WTC11 (cell line): ENCODE results near the gene C12orf43. TPM values are rescaled to one million over a fixed set of nuclear protein-coding genes. Genes with fewer than 3 reads are reported as not detected.
"Not testable (repeated sequence)": the region's sequence is repeated elsewhere in the genome, so short reads cannot be mapped to it uniquely, and the experiment has no call there.

ENCODE experiments used
- ATAC-seq: fragments of 200-7000 bp; cut with Tn5 transposase; 2 replicates; pipeline ENCODE4 v1.10.0; 2021; ENCODE audit warnings: mild to moderate bottlenecking, moderate library complexity
- CTCF ChIA-PET: fragments of 300-600 bp; sonication (Branson Sonifier 250); formaldehyde crosslinking; loops from one replicate; lab custom pipeline; 2021; ENCODE audit warnings: antibody characterized with exemption; lab: Charles Lee
- POLR2A ChIA-PET: fragments of 350-600 bp; sonication (Branson Sonifier 250); formaldehyde crosslinking; loops from one replicate; lab custom pipeline; 2021; ENCODE audit warnings: antibody characterized with exemption; lab: Charles Lee
- DNase-seq: peaks from one replicate; pipeline ENCODE4 v3.0.0; 2021; ENCODE audit warnings: low spot score
- H3K27ac Mint-ChIP-seq: 2 replicates; pipeline ENCODE4 v1.8.0; 2021; ENCODE audit warnings: mixed read lengths
- H3K27me3 Mint-ChIP-seq: 2 replicates; pipeline ENCODE4 v1.8.0; 2021; ENCODE audit warnings: low read depth, mild to moderate bottlenecking, moderate library complexity, mixed read lengths
- H3K36me3 Mint-ChIP-seq: 2 replicates; pipeline ENCODE4 v1.8.0; 2021; ENCODE audit warnings: mixed read lengths
- H3K4me1 Mint-ChIP-seq: 2 replicates; pipeline ENCODE4 v1.8.0; 2022; ENCODE audit warnings: mixed read lengths
- H3K4me3 Mint-ChIP-seq: 2 replicates; pipeline ENCODE4 v1.8.0; 2021; ENCODE audit warnings: mild to moderate bottlenecking, moderate library complexity, mixed read lengths
- H3K9me3 Mint-ChIP-seq: 2 replicates; pipeline ENCODE4 v1.8.0; 2021; ENCODE audit warnings: mixed read lengths
- EMX1 ChIP-seq: fragments of 250-450 bp; sonication (Bioruptor Pico); IDR thresholded peaks from 2 replicates; pipeline ENCODE4 v1.8.0; 2021; ENCODE audit warnings: mild to moderate bottlenecking
- FOXK1 ChIP-seq: sonication (generic); formaldehyde crosslinking; IDR thresholded peaks from 2 replicates; pipeline ENCODE4 v1.8.0; 2022; ENCODE audit warnings: mild to moderate bottlenecking, moderate library complexity, missing genetic modification reagents
- FOXP1 ChIP-seq: sonication (generic); formaldehyde crosslinking; IDR thresholded peaks from 2 replicates; pipeline ENCODE4 v1.8.0; 2022; ENCODE audit warnings: missing genetic modification reagents, mild to moderate bottlenecking, moderate library complexity, borderline replicate concordance
- KAT7 ChIP-seq: sonication (generic); formaldehyde crosslinking; IDR thresholded peaks from 2 replicates; pipeline ENCODE4 v1.8.1; 2023; ENCODE audit warnings: missing genetic modification reagents, mild to moderate bottlenecking, borderline replicate concordance
- MXD4 ChIP-seq: fragments of 250-450 bp; sonication (Bioruptor Pico); IDR thresholded peaks from 2 replicates; pipeline ENCODE4 v1.8.0; 2021; ENCODE audit warnings: mild to moderate bottlenecking, moderate library complexity, borderline replicate concordance
- MYBL2 ChIP-seq: sonication (generic); formaldehyde crosslinking; IDR thresholded peaks from 2 replicates; pipeline ENCODE4 v1.8.1; 2023; ENCODE audit warnings: mild to moderate bottlenecking, moderate library complexity, missing genetic modification reagents
- OVOL2 ChIP-seq: fragments of 250-450 bp; sonication (Bioruptor Pico); IDR thresholded peaks from 2 replicates; pipeline ENCODE4 v1.9.0; 2021; ENCODE audit warnings: mild to moderate bottlenecking, borderline replicate concordance
- ZBTB21 ChIP-seq: sonication (generic); formaldehyde crosslinking; IDR thresholded peaks from 2 replicates; pipeline ENCODE4 v1.8.1; 2023; ENCODE audit warnings: mild to moderate bottlenecking, missing genetic modification reagents, borderline replicate concordance
- total RNA-seq: library from RNA; stranded (reverse); gene quantifications from 3 replicates; pipeline ENCODE4 v1.2.3, GENCODE V29; 2021
- TF ChIP-seq, protein P1 (sequence below): fragments of 250-450 bp; sonication (Bioruptor Pico); conservative IDR thresholded peaks from 2 replicates; pipeline ENCODE4 v1.9.0; 2021; ENCODE audit warnings: mild to moderate bottlenecking
- TF ChIP-seq, protein P2 (sequence below): sonication (generic); formaldehyde crosslinking; IDR thresholded peaks from 2 replicates; pipeline ENCODE4 v1.8.1; 2022; ENCODE audit warnings: low read depth, mild to moderate bottlenecking, moderate library complexity, missing genetic modification reagents, borderline replicate concordance
- TF ChIP-seq, protein P3 (sequence below): sonication (generic); formaldehyde crosslinking; IDR thresholded peaks from 2 replicates; pipeline ENCODE4 v1.8.0; 2022; ENCODE audit warnings: missing genetic modification reagents
- TF ChIP-seq, protein P4 (sequence below): sonication (generic); formaldehyde crosslinking; IDR thresholded peaks from 2 replicates; pipeline ENCODE4 v1.8.1; 2022; ENCODE audit warnings: low read depth, missing genetic modification reagents, borderline replicate concordance
- TF ChIP-seq, protein P5 (sequence below): sonication (generic); formaldehyde crosslinking; IDR thresholded peaks from 2 replicates; pipeline ENCODE4 v1.8.0; 2022; ENCODE audit warnings: mild to moderate bottlenecking, missing genetic modification reagents
- TF ChIP-seq, protein P6 (sequence below): fragments of 200-600 bp; IDR thresholded peaks from 2 replicates; pipeline ENCODE4 v1.8.0; 2022; ENCODE audit warnings: antibody characterized with exemption
- TF ChIP-seq, protein P7 (sequence below): sonication (generic); formaldehyde crosslinking; IDR thresholded peaks from 2 replicates; pipeline ENCODE4 v1.8.1; 2023; ENCODE audit warnings: mild to moderate bottlenecking, missing genetic modification reagents, borderline replicate concordance

The C12orf43 gene
- total RNA-seq, 1 experiment from 2014 or later = 20.7 TPM

DNA sequence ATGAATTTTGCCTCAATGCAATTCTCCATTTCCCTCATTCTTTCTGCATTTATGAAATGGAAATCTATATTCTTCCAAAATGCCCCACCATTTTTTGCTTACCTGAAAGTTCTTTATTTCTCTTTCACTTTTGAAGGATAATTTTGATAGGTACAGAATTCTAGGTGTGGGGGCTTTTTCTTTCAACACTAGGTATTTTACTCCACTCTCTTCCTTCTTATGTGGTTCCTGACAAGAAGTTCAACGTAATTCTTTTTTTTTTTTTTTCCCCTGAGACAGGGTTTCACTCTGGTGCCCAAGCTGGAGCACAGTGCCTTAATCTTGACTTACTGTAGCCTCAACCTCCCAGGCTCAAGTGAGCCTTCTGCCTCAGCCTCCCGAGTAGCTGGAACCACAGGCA, 49.1 kb upstream of the C12orf43 start:
- no peak overlapping the region for H3K4me3 Mint-ChIP-seq
- H3K27ac Mint-ChIP-seq = no peak overlapping the region

DNA sequence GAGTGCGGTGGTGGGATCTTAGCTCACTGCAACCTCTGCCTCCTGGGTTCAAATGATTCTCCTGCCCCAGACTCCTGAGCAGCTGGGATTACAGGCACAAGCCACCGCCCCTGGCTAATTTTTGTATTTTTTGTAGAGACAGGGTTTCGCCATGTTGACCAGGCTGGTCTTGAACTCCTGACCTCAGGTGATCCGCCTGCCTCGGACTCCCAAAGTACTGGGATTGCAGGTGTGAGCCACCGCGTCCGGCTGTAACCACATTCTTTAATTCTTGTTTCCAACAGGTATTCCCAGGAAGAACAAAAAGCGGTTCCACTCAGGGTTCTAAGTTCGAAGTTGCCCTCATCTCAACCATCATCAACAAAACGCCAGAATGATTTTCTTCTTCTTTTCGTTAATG, 48.3 kb upstream of the C12orf43 start:
- H3K27ac Mint-ChIP-seq, DNase-seq, H3K9me3 Mint-ChIP-seq, H3K36me3 Mint-ChIP-seq, H3K27me3 Mint-ChIP-seq, H3K4me1 Mint-ChIP-seq, H3K4me3 Mint-ChIP-seq, POLR2A ChIA-PET, ATAC-seq: not testable (repeated sequence)
- CTCF ChIA-PET = interaction anchor here (1.4 kb wide), 1 partner anchor 59 kb away, joined by 5 read pairs; no protein-coding TSS in a partner anchor

More for the DNA sequence above, 49.1 kb upstream of the C12orf43 start:
- Mint-ChIP-seq H3K9me3 (no peaks in the 10 kb centered on the region), H3K27me3 (peaks cover 4% of the 10 kb centered on the region)
- POLR2A ChIA-PET = no interaction called here
- ATAC-seq = no peak
- DNase-seq = no peak
- TF ChIP-seq MXD4 (CRISPR knock-in tag) = no peak
- TF ChIP-seq KAT7 (CRISPR knock-in tag) = no peak
- TF ChIP-seq, protein P1, sequence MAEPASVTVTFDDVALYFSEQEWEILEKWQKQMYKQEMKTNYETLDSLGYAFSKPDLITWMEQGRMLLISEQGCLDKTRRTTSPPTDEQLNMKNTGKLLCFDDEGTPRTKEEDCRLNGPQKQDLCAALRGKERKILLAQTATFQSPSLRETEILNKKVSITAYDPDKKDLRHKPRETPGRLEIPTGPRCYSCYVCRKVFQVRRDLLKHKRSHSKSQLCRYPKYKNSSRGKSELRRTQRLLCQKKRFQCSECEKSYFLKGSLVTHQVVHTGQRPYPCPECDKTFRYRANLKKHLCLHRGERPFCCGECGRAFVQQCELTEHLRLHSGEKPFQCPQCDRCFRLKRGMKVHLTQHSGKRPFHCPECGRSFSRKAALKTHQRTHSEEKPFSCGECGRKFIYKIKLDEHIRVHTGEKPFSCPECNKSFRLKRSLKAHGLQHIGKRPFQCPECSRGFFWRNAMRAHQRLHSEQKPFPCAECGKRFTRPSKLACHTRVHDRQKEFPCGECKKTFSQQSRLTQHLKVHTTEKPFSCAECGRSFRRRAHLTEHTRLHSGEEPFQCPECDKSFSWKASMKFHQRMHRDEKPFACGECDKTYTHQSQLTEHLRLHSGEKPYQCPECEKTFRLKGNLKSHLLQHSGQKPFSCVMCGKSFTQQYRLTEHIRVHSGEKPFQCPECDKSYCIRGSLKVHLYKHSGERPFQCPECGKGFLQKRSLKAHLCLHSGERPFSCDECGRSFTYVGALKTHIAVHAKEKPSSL (CRISPR knock-in tag) = no peak
- TF ChIP-seq, protein P2, sequence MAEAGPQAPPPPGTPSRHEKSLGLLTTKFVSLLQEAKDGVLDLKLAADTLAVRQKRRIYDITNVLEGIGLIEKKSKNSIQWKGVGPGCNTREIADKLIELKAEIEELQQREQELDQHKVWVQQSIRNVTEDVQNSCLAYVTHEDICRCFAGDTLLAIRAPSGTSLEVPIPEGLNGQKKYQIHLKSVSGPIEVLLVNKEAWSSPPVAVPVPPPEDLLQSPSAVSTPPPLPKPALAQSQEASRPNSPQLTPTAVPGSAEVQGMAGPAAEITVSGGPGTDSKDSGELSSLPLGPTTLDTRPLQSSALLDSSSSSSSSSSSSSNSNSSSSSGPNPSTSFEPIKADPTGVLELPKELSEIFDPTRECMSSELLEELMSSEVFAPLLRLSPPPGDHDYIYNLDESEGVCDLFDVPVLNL (CRISPR knock-in tag) = no peak
- TF ChIP-seq, protein P3, sequence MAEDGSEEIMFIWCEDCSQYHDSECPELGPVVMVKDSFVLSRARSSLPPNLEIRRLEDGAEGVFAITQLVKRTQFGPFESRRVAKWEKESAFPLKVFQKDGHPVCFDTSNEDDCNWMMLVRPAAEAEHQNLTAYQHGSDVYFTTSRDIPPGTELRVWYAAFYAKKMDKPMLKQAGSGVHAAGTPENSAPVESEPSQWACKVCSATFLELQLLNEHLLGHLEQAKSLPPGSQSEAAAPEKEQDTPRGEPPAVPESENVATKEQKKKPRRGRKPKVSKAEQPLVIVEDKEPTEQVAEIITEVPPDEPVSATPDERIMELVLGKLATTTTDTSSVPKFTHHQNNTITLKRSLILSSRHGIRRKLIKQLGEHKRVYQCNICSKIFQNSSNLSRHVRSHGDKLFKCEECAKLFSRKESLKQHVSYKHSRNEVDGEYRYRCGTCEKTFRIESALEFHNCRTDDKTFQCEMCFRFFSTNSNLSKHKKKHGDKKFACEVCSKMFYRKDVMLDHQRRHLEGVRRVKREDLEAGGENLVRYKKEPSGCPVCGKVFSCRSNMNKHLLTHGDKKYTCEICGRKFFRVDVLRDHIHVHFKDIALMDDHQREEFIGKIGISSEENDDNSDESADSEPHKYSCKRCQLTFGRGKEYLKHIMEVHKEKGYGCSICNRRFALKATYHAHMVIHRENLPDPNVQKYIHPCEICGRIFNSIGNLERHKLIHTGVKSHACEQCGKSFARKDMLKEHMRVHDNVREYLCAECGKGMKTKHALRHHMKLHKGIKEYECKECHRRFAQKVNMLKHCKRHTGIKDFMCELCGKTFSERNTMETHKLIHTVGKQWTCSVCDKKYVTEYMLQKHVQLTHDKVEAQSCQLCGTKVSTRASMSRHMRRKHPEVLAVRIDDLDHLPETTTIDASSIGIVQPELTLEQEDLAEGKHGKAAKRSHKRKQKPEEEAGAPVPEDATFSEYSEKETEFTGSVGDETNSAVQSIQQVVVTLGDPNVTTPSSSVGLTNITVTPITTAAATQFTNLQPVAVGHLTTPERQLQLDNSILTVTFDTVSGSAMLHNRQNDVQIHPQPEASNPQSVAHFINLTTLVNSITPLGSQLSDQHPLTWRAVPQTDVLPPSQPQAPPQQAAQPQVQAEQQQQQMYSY (CRISPR knock-in tag) = no peak
- TF ChIP-seq EMX1 (CRISPR knock-in tag) = no peak
- TF ChIP-seq, all 79 proteins: peak for 0
- no peaks in the 10 kb centered on the region; the same call in 1 of the 2 replicates for H3K4me1 Mint-ChIP-seq
- CTCF ChIA-PET = interaction anchor here (1.4 kb wide), 1 partner anchor 60 kb away, joined by 5 read pairs; no protein-coding TSS in a partner anchor
- no peaks in the 10 kb centered on the region for H3K36me3 Mint-ChIP-seq

DNA sequence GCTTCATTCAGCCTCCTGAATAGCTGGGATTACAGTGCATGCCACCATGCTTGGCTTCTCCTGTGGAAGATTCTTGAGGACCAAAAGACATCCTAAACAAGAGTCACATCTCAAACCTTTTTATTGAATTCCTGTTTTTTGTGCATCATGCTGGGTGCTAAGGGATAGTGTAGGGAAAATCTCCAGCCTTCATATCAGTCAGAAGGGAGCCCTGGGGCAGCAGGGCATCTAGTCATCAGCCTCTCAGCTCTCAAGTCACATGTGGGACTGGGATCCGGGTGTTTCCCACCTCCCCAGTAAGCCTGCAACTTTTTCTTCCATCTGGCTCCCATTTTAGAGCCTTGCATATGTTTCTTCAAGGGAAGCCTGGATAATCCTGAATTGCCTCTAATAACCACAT, 47.8 kb upstream of the C12orf43 start:
- H3K36me3 Mint-ChIP-seq = no peaks in the 10 kb centered on the region
- H3K9me3 Mint-ChIP-seq = no peaks in the 10 kb centered on the region
- H3K27ac Mint-ChIP-seq = no peak overlapping the region
- ChIA-PET CTCF (no interaction called here), POLR2A (no interaction called here)
- DNase-seq = no peak
- H3K4me1 Mint-ChIP-seq = peaks cover 3% of the 10 kb centered on the region
- H3K4me3 Mint-ChIP-seq = no peak overlapping the region
- peaks cover 4% of the 10 kb centered on the region; the same call in 1 of the 2 replicates for H3K27me3 Mint-ChIP-seq
- no peak for ATAC-seq
- TF ChIP-seq FOXK1 (CRISPR knock-in tag) (no peak), MYBL2 (CRISPR knock-in tag) (no peak), OVOL2 (no peak), FOXP1 (no peak), ZBTB21 (CRISPR knock-in tag) (no peak)
- TF ChIP-seq, protein P4, sequence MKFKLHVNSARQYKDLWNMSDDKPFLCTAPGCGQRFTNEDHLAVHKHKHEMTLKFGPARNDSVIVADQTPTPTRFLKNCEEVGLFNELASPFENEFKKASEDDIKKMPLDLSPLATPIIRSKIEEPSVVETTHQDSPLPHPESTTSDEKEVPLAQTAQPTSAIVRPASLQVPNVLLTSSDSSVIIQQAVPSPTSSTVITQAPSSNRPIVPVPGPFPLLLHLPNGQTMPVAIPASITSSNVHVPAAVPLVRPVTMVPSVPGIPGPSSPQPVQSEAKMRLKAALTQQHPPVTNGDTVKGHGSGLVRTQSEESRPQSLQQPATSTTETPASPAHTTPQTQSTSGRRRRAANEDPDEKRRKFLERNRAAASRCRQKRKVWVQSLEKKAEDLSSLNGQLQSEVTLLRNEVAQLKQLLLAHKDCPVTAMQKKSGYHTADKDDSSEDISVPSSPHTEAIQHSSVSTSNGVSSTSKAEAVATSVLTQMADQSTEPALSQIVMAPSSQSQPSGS (CRISPR knock-in tag) = no peak
- TF ChIP-seq, protein P5, sequence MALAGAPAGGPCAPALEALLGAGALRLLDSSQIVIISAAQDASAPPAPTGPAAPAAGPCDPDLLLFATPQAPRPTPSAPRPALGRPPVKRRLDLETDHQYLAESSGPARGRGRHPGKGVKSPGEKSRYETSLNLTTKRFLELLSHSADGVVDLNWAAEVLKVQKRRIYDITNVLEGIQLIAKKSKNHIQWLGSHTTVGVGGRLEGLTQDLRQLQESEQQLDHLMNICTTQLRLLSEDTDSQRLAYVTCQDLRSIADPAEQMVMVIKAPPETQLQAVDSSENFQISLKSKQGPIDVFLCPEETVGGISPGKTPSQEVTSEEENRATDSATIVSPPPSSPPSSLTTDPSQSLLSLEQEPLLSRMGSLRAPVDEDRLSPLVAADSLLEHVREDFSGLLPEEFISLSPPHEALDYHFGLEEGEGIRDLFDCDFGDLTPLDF (CRISPR knock-in tag) = no peak
- TF ChIP-seq, protein P6, sequence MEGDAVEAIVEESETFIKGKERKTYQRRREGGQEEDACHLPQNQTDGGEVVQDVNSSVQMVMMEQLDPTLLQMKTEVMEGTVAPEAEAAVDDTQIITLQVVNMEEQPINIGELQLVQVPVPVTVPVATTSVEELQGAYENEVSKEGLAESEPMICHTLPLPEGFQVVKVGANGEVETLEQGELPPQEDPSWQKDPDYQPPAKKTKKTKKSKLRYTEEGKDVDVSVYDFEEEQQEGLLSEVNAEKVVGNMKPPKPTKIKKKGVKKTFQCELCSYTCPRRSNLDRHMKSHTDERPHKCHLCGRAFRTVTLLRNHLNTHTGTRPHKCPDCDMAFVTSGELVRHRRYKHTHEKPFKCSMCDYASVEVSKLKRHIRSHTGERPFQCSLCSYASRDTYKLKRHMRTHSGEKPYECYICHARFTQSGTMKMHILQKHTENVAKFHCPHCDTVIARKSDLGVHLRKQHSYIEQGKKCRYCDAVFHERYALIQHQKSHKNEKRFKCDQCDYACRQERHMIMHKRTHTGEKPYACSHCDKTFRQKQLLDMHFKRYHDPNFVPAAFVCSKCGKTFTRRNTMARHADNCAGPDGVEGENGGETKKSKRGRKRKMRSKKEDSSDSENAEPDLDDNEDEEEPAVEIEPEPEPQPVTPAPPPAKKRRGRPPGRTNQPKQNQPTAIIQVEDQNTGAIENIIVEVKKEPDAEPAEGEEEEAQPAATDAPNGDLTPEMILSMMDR = no peak
- TF ChIP-seq, protein P7, sequence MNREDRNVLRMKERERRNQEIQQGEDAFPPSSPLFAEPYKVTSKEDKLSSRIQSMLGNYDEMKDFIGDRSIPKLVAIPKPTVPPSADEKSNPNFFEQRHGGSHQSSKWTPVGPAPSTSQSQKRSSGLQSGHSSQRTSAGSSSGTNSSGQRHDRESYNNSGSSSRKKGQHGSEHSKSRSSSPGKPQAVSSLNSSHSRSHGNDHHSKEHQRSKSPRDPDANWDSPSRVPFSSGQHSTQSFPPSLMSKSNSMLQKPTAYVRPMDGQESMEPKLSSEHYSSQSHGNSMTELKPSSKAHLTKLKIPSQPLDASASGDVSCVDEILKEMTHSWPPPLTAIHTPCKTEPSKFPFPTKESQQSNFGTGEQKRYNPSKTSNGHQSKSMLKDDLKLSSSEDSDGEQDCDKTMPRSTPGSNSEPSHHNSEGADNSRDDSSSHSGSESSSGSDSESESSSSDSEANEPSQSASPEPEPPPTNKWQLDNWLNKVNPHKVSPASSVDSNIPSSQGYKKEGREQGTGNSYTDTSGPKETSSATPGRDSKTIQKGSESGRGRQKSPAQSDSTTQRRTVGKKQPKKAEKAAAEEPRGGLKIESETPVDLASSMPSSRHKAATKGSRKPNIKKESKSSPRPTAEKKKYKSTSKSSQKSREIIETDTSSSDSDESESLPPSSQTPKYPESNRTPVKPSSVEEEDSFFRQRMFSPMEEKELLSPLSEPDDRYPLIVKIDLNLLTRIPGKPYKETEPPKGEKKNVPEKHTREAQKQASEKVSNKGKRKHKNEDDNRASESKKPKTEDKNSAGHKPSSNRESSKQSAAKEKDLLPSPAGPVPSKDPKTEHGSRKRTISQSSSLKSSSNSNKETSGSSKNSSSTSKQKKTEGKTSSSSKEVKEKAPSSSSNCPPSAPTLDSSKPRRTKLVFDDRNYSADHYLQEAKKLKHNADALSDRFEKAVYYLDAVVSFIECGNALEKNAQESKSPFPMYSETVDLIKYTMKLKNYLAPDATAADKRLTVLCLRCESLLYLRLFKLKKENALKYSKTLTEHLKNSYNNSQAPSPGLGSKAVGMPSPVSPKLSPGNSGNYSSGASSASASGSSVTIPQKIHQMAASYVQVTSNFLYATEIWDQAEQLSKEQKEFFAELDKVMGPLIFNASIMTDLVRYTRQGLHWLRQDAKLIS (CRISPR knock-in tag) = no peak
